G401.6 (cell line): ENCODE data around the gene CBFA2T2.
"Not testable (repeated sequence)": the region's sequence is repeated elsewhere in the genome, so short reads cannot be mapped to it uniquely, and the experiment has no call there.

Experiments used
- FAIRE-seq: peaks from 2 replicates; lab custom pipeline; 2012; peaks lifted over from hg19 to GRCh38; lab: Jason Lieb, UNC

The CBFA2T2 gene

GRCh38 chr20:33551778-33552177 is 61.9 kb downstream of the CBFA2T2 start:
- FAIRE-seq = no peak

GRCh38 chr20:33552519-33552918 is 62.6 kb downstream of the CBFA2T2 start:
- FAIRE-seq = no peak

GRCh38 chr20:33553516-33553915 is 63.6 kb downstream of the CBFA2T2 start:
- FAIRE-seq = no peak

- peak; percentile 96 for FAIRE-seq
Observed at GRCh38 chr20:33554914-33555420, 65.1 kb downstream of the CBFA2T2 start.

GRCh38 chr20:33555755-33556154 is 65.9 kb downstream of the CBFA2T2 start:
- FAIRE-seq = no peak

GRCh38 chr20:33556246-33556645 is 66.3 kb downstream of the CBFA2T2 start:
- no peak for FAIRE-seq

- FAIRE-seq = no peak
Observed at GRCh38 chr20:33558348-33559144, 68.7 kb downstream of the CBFA2T2 start.

- no peak for FAIRE-seq
Observed at GRCh38 chr20:33559212-33559611, 69.3 kb downstream of the CBFA2T2 start.

GRCh38 chr20:33560026-33560425 is 70.1 kb downstream of the CBFA2T2 start:
- FAIRE-seq = no peak

GRCh38 chr20:33561053-33561452 is 71.2 kb downstream of the CBFA2T2 start:
- not testable (repeated sequence) for FAIRE-seq

- FAIRE-seq = no peak
Observed at GRCh38 chr20:33561692-33562601, 72.1 kb downstream of the CBFA2T2 start.

- FAIRE-seq = no peak
Observed at GRCh38 chr20:33563788-33564187, 73.9 kb downstream of the CBFA2T2 start.

GRCh38 chr20:33566781-33567603 is 77.1 kb downstream of the CBFA2T2 start:
- no peak for FAIRE-seq

- no peak for FAIRE-seq
Observed at GRCh38 chr20:33567949-33568348, 78.1 kb downstream of the CBFA2T2 start.

- FAIRE-seq = no peak
Observed at GRCh38 chr20:33568378-33568777, 78.5 kb downstream of the CBFA2T2 start.

GRCh38 chr20:33568868-33569801 is 79.2 kb downstream of the CBFA2T2 start:
- no peak for FAIRE-seq

- no peak for FAIRE-seq
Observed at GRCh38 chr20:33569802-33570391, 80.0 kb downstream of the CBFA2T2 start.

GRCh38 chr20:33570743-33571142 is 80.8 kb downstream of the CBFA2T2 start:
- no peak for FAIRE-seq

- FAIRE-seq = not testable (repeated sequence)
Observed at GRCh38 chr20:33573268-33573667, 83.4 kb downstream of the CBFA2T2 start.

- no peak for FAIRE-seq
Observed at GRCh38 chr20:33575282-33575681, 85.4 kb downstream of the CBFA2T2 start.
